Measurements from ENCODE around the gene HOXB7. TPM values are rescaled to one million over a fixed set of nuclear protein-coding genes. Genes with fewer than 3 reads are reported as not detected.

The HOXB7 gene
- total RNA-seq, 1 donor from 2014 or later: 1.0 TPM

DNA sequence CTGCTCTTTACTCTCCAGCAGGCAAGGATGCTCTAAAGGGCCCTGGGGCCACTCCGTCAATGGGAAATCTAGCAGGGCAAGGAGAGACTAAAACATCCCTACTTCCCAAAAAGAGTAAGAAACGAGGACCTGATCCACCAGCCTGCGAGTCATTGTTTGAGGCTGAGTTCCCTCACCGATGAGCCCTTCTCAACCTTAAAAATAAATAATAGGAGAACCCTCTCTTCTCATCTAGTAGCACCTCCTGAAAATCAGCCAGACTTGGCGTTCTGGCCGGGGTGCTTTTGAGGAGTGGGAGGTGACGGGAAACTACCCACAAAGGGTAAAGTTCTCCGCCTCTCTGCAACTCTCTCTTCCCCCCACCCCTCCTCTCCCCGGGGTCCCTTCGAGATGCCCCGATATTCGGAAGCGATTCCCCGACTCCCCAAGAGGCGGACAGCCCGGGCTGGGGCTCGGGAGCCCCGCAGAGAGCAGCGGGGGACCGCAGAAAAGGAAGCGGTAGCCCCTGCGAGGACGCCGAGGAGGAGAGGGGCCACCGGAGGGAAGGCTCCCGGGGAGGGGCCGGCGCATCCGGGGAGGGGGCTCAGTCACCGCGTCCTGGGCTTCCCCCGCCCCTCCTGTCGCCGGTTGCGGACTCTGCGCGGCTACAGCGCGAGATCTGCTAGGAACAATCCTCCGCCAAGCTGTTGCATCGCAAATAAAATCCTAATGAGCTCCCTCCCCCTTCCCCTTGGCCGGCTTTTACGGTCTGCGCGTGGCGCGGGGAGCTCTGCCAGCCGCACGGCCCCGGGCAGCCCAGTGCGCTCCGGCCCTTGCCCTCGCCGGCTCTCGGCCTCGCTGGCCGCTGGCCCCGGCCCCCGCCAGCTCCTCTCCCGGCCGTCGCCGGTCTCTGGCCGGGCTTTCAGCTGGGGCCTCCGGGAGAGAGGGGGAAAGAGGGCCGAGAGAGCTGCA is 14.0 kb upstream of the HOXB7 start:
- peaks cover 95 to 97% (median 96%) of the 10 kb centered on the region in 3 donors for H3K27me3 ChIP-seq (ENCODE audit: control insufficient read depth in 3 of 3, insufficient read depth in 3 of 3, low read length in 3 of 3)
- no peak overlapping the region for H3K27ac ChIP-seq (ENCODE audit: low read depth, low read length)
- peak overlapping the region; percentile 35 to 57 (median 43) for H3K4me3 ChIP-seq (ENCODE audit: low read length in 3 of 3)
- H3K4me1 ChIP-seq (ENCODE audit: control insufficient read depth in 3 of 3, insufficient read depth in 3 of 3, low read length in 3 of 3): peaks cover 12 to 15% (median 13%) of the 10 kb centered on the region in 3 donors
- peak overlapping the region in 2 of 3 donors; percentile 40 to 42 for H3K9ac ChIP-seq (ENCODE audit: low read depth in 1 of 3, low read length in 3 of 3)
- no peaks in the 10 kb centered on the region for H3K9me3 ChIP-seq (ENCODE audit: control insufficient read depth in 3 of 3, low read length in 3 of 3)
- H3K36me3 ChIP-seq (ENCODE audit: control insufficient read depth in 3 of 3, insufficient read depth in 3 of 3, low read length in 3 of 3): no peaks in the 10 kb centered on the region

- H3K27ac ChIP-seq (ENCODE audit: low read depth, low read length): no peak overlapping the region
- H3K9me3 ChIP-seq (ENCODE audit: control insufficient read depth in 3 of 3, low read length in 3 of 3): no peaks in the 10 kb centered on the region
- peaks cover 12 to 15% (median 13%) of the 10 kb centered on the region in 3 donors for H3K4me1 ChIP-seq (ENCODE audit: control insufficient read depth in 3 of 3, insufficient read depth in 3 of 3, low read length in 3 of 3)
- no peak overlapping the region for H3K4me3 ChIP-seq (ENCODE audit: low read length in 3 of 3)
- no peak overlapping the region for H3K9ac ChIP-seq (ENCODE audit: low read depth in 1 of 3, low read length in 3 of 3)
- H3K36me3 ChIP-seq (ENCODE audit: control insufficient read depth in 3 of 3, insufficient read depth in 3 of 3, low read length in 3 of 3): no peaks in the 10 kb centered on the region
- peaks cover 95 to 97% (median 95%) of the 10 kb centered on the region in 3 donors for H3K27me3 ChIP-seq (ENCODE audit: control insufficient read depth in 3 of 3, insufficient read depth in 3 of 3, low read length in 3 of 3)
Measured at GRCh38 chr17:48624118-48624517, 13.3 kb upstream of the HOXB7 start.

DNA sequence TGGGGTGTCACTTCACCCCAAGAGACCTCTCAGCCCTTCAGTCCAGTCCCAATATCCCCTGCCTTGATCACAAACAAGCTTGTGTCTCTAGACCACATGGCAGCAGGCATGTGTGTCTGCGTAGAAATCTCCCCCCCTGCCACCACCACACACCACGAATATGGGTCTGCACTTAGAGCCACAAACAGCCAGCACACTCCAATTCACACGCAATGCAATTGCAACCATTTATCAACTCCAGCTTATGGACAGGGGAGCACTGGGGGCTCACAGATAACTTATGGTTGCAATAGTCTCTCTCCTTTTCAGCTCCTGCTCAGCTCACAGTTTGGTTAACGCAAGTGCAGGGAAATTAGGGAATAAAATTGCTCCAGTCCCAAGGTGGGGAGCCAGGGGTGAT is 12.8 kb upstream of the HOXB7 start:
- H3K27me3 ChIP-seq (ENCODE audit: control insufficient read depth in 3 of 3, insufficient read depth in 3 of 3, low read length in 3 of 3): peaks cover 94 to 97% (median 94%) of the 10 kb centered on the region in 3 donors
- no peaks in the 10 kb centered on the region for H3K36me3 ChIP-seq (ENCODE audit: control insufficient read depth in 3 of 3, insufficient read depth in 3 of 3, low read length in 3 of 3)
- H3K9ac ChIP-seq (ENCODE audit: low read depth in 1 of 3, low read length in 3 of 3): no peak overlapping the region
- peaks cover 12 to 17% (median 15%) of the 10 kb centered on the region in 3 donors for H3K4me1 ChIP-seq (ENCODE audit: control insufficient read depth in 3 of 3, insufficient read depth in 3 of 3, low read length in 3 of 3)
- H3K4me3 ChIP-seq (ENCODE audit: low read length in 3 of 3): no peak overlapping the region
- no peaks in the 10 kb centered on the region for H3K9me3 ChIP-seq (ENCODE audit: control insufficient read depth in 3 of 3, low read length in 3 of 3)
- H3K27ac ChIP-seq (ENCODE audit: low read depth, low read length): no peak overlapping the region

DNA sequence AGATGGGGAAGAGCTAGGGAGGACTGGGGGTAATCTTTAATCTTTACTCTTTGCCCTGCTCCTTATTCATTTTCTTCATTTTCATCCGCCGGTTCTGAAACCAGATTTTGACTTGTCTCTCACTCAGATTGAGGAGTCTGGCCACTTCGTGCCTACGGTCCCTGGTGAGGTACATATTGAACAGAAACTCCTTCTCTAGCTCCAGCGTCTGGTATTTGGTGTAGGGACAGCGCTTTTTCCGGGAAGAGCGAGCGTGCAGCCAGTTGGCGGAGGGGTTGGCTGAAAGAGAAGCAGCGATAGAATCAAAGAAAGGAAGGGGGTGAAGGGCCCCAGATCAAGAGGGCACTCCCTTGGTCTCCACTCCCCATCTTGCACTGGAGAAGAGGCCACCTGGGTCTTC is 12.0 kb upstream of the HOXB7 start:
- peaks cover 12 to 23% (median 20%) of the 10 kb centered on the region in 3 donors for H3K4me1 ChIP-seq (ENCODE audit: control insufficient read depth in 3 of 3, insufficient read depth in 3 of 3, low read length in 3 of 3)
- H3K4me3 ChIP-seq (ENCODE audit: low read length in 3 of 3): no peak overlapping the region
- no peak overlapping the region for H3K27ac ChIP-seq (ENCODE audit: low read depth, low read length)
- no peak overlapping the region for H3K9ac ChIP-seq (ENCODE audit: low read depth in 1 of 3, low read length in 3 of 3)
- peaks cover 93 to 96% (median 93%) of the 10 kb centered on the region in 3 donors for H3K27me3 ChIP-seq (ENCODE audit: control insufficient read depth in 3 of 3, insufficient read depth in 3 of 3, low read length in 3 of 3)
- H3K9me3 ChIP-seq (ENCODE audit: control insufficient read depth in 3 of 3, low read length in 3 of 3): no peaks in the 10 kb centered on the region
- H3K36me3 ChIP-seq (ENCODE audit: control insufficient read depth in 3 of 3, insufficient read depth in 3 of 3, low read length in 3 of 3): no peaks in the 10 kb centered on the region

- Histone ChIP-seq H3K36me3 (ENCODE audit: control insufficient read depth in 3 of 3, insufficient read depth in 3 of 3, low read length in 3 of 3) (no peaks in the 10 kb centered on the region), H3K9ac (ENCODE audit: low read depth in 1 of 3, low read length in 3 of 3) (no peak overlapping the region), H3K9me3 (ENCODE audit: control insufficient read depth in 3 of 3, low read length in 3 of 3) (no peaks in the 10 kb centered on the region), H3K4me1 (ENCODE audit: control insufficient read depth in 3 of 3, insufficient read depth in 3 of 3, low read length in 3 of 3) (peaks cover 12 to 27% (median 24%) of the 10 kb centered on the region in 3 donors), H3K27me3 (ENCODE audit: control insufficient read depth in 3 of 3, insufficient read depth in 3 of 3, low read length in 3 of 3) (peaks cover 93 to 96% (median 93%) of the 10 kb centered on the region in 3 donors), H3K4me3 (ENCODE audit: low read length in 3 of 3) (no peak overlapping the region), H3K27ac (ENCODE audit: low read depth, low read length) (no peak overlapping the region)
Measured at GRCh38 chr17:48621410-48622392, 10.9 kb upstream of the HOXB7 start.

DNA sequence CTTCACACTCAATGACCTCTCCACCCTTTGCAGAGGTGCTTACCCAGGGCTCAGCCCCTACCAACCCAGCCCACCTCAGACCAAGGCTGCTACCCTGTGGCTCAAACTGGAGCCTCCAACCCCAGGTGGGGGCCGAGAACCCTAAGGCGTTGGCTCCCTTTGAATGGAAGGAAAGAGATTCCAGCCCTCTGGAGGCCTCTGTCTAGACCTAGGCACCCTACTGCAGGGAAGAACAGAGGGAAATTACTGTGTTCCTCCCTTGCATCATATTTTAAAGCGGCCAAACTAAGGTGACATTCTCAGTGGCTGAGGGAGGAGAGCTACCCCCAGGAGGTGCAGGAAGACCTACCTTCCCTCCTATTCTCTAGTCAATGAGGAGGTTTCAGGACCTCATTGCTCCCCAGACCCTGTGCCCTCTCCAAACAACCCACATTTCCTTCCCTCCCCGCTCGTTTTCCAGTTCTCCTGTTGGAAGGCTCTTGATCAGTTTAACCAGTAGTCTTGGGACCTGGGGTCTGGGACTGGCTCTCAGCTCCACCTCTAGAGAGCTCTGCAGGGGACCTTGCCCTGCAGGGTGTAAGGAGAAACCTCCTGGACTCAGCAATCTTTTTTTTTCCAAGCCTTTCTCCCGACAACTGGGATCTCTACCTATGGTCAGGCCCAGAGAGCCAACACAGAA is 9.8 kb upstream of the HOXB7 start:
- Histone ChIP-seq H3K4me1 (ENCODE audit: control insufficient read depth in 3 of 3, insufficient read depth in 3 of 3, low read length in 3 of 3) (peaks cover 7 to 21% (median 17%) of the 10 kb centered on the region in 3 donors), H3K4me3 (ENCODE audit: low read length in 3 of 3) (no peak overlapping the region), H3K9ac (ENCODE audit: low read depth in 1 of 3, low read length in 3 of 3) (no peak overlapping the region), H3K9me3 (ENCODE audit: control insufficient read depth in 3 of 3, low read length in 3 of 3) (no peaks in the 10 kb centered on the region), H3K36me3 (ENCODE audit: control insufficient read depth in 3 of 3, insufficient read depth in 3 of 3, low read length in 3 of 3) (no peaks in the 10 kb centered on the region), H3K27me3 (ENCODE audit: control insufficient read depth in 3 of 3, insufficient read depth in 3 of 3, low read length in 3 of 3) (peaks cover 94 to 97% (median 95%) of the 10 kb centered on the region in 3 donors), H3K27ac (ENCODE audit: low read depth, low read length) (no peak overlapping the region)

DNA sequence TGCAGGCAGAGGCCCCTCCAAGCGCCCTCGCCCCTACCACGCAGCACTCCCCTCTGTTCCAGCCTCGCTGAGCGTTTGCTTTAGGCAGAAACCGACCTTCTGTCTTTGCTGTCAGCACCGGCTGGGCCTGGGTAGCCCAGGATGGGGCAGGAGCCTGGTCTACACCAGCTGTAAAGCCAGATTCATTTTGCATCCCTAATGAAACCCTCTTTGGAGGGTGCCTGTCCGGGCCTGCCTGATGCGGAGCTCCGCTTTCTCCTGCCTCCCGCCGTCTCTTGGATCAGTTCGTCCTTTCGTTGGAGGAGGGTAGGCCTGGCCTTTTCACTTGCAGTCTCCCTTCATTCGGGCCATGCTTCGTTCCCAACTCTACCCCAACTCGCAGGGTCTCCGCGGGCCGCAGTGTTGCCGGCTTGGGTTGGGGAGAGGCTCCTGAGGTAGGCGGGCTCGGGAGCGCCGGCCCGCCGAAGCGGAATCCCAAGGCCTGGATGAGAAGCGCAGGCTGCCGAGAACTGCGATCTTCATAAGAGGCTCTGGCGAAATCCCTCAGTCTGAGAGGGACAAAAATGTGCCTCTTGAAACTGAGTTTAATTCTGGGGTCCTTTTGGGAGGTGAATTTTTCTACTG is 9.1 kb upstream of the HOXB7 start:
- peaks cover 2 to 15% (median 11%) of the 10 kb centered on the region in 3 donors for H3K4me1 ChIP-seq (ENCODE audit: control insufficient read depth in 3 of 3, insufficient read depth in 3 of 3, low read length in 3 of 3)
- H3K9me3 ChIP-seq (ENCODE audit: control insufficient read depth in 3 of 3, low read length in 3 of 3): no peaks in the 10 kb centered on the region
- H3K36me3 ChIP-seq (ENCODE audit: control insufficient read depth in 3 of 3, insufficient read depth in 3 of 3, low read length in 3 of 3): no peaks in the 10 kb centered on the region
- H3K9ac ChIP-seq (ENCODE audit: low read depth in 1 of 3, low read length in 3 of 3): no peak overlapping the region
- H3K4me3 ChIP-seq (ENCODE audit: low read length in 3 of 3): no peak overlapping the region
- H3K27me3 ChIP-seq (ENCODE audit: control insufficient read depth in 3 of 3, insufficient read depth in 3 of 3, low read length in 3 of 3): peaks cover 94 to 97% (median 95%) of the 10 kb centered on the region in 3 donors
- H3K27ac ChIP-seq (ENCODE audit: low read depth, low read length): no peak overlapping the region

DNA sequence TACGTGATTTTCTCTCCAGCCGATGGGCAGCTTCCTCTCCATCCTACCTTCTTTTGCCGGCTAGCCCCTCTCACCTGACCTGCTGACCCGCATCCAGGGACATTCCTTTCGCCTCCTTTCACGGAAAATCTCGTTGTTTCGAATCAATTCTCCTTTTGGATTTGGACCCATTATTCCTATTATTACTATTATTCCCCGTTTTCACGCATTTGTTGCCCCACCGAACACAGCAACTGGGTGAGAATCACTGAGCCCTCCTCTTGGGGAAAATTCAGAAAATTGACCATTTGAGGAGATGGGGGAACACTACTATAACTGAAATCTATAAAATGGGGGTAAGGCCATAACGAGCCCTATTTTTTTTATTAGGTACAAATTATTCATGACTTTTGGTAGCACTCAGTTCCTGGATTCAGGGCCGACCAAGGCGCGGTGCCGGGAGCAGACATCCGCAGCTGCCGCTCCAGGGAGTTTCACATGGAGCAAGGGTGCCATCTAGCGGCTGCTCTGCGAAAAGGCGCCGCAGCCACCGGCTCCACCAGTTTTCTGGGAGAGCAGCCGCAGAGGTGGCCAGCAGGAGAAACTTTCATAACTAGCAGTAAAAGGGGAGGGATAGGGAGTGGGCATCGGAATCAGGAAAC is 7.6 kb upstream of the HOXB7 start:
- Histone ChIP-seq H3K36me3 (ENCODE audit: control insufficient read depth in 3 of 3, insufficient read depth in 3 of 3, low read length in 3 of 3) (no peaks in the 10 kb centered on the region), H3K4me3 (ENCODE audit: low read length in 3 of 3) (no peak overlapping the region), H3K4me1 (ENCODE audit: control insufficient read depth in 3 of 3, insufficient read depth in 3 of 3, low read length in 3 of 3) (peaks cover 0 to 19% (median 12%) of the 10 kb centered on the region in 3 donors), H3K9ac (ENCODE audit: low read depth in 1 of 3, low read length in 3 of 3) (no peak overlapping the region), H3K27me3 (ENCODE audit: control insufficient read depth in 3 of 3, insufficient read depth in 3 of 3, low read length in 3 of 3) (peaks cover 92 to 94% (median 93%) of the 10 kb centered on the region in 3 donors), H3K9me3 (ENCODE audit: control insufficient read depth in 3 of 3, low read length in 3 of 3) (no peaks in the 10 kb centered on the region), H3K27ac (ENCODE audit: low read depth, low read length) (no peak overlapping the region)
